ENCODE data around the gene CACNA1C.

Gene CACNA1C

GRCh38 chr12:2324387-2324786 is 271.6 kb downstream of the CACNA1C start:
- H3K4me3 ChIP-seq (ENCODE audit: low read depth, low read length) = no peak overlapping the region
- H3K27ac ChIP-seq = no peak overlapping the region
- H3K9me3 ChIP-seq (ENCODE audit: severe bottlenecking) = no peaks in the 10 kb centered on the region
- TF ChIP-seq CTCF (IDR thresholded peaks at IDR 0.05; ENCODE audit: low read depth, low read length) = no peak
- no peak for DNase-seq
- H3K36me3 ChIP-seq = no peaks in the 10 kb centered on the region
- no peaks in the 10 kb centered on the region for H3K27me3 ChIP-seq (ENCODE audit: insufficient read depth, low read depth, severe bottlenecking)

GRCh38 chr12:2325519-2325918 is 272.7 kb downstream of the CACNA1C start:
- H3K27ac ChIP-seq = no peak overlapping the region
- no peak for TF ChIP-seq CTCF (IDR thresholded peaks at IDR 0.05; ENCODE audit: low read depth, low read length)
- H3K9me3 ChIP-seq (ENCODE audit: severe bottlenecking) = no peaks in the 10 kb centered on the region
- no peaks in the 10 kb centered on the region for H3K36me3 ChIP-seq
- no peak for DNase-seq
- H3K4me3 ChIP-seq (ENCODE audit: low read depth, low read length) = no peak overlapping the region
- H3K27me3 ChIP-seq (ENCODE audit: insufficient read depth, low read depth, severe bottlenecking) = no peaks in the 10 kb centered on the region

- no peak overlapping the region for H3K27ac ChIP-seq
- H3K4me3 ChIP-seq (ENCODE audit: low read depth, low read length) = no peak overlapping the region
- TF ChIP-seq CTCF (IDR thresholded peaks at IDR 0.05; ENCODE audit: low read depth, low read length) = no peak
- H3K27me3 ChIP-seq (ENCODE audit: insufficient read depth, low read depth, severe bottlenecking) = no peaks in the 10 kb centered on the region
- no peak for DNase-seq
- no peaks in the 10 kb centered on the region for H3K36me3 ChIP-seq
- no peaks in the 10 kb centered on the region for H3K9me3 ChIP-seq (ENCODE audit: severe bottlenecking)
These were observed 273.7 kb downstream of the CACNA1C start for GRCh38 chr12:2326470-2326869.

GRCh38 chr12:2328661-2329060 is 275.9 kb downstream of the CACNA1C start:
- Histone ChIP-seq H3K4me3 (ENCODE audit: low read depth, low read length) (no peak overlapping the region), H3K27me3 (ENCODE audit: insufficient read depth, low read depth, severe bottlenecking) (no peaks in the 10 kb centered on the region), H3K36me3 (no peaks in the 10 kb centered on the region), H3K9me3 (ENCODE audit: severe bottlenecking) (no peaks in the 10 kb centered on the region), H3K27ac (no peak overlapping the region)
- no peak for DNase-seq
- TF ChIP-seq CTCF (IDR thresholded peaks at IDR 0.05; ENCODE audit: low read depth, low read length) = no peak

- Histone ChIP-seq H3K9me3 (ENCODE audit: severe bottlenecking) (no peaks in the 10 kb centered on the region), H3K27ac (no peak overlapping the region), H3K4me3 (ENCODE audit: low read depth, low read length) (no peak overlapping the region), H3K36me3 (no peaks in the 10 kb centered on the region), H3K27me3 (ENCODE audit: insufficient read depth, low read depth, severe bottlenecking) (no peaks in the 10 kb centered on the region)
- TF ChIP-seq CTCF (IDR thresholded peaks at IDR 0.05; ENCODE audit: low read depth, low read length) = no peak
- DNase-seq = no peak
These were observed 276.9 kb downstream of the CACNA1C start for GRCh38 chr12:2329661-2330210.

- H3K4me3 ChIP-seq (ENCODE audit: low read depth, low read length) = no peak overlapping the region
- H3K36me3 ChIP-seq = no peaks in the 10 kb centered on the region
- no peak for DNase-seq
- no peaks in the 10 kb centered on the region for H3K9me3 ChIP-seq (ENCODE audit: severe bottlenecking)
- H3K27me3 ChIP-seq (ENCODE audit: insufficient read depth, low read depth, severe bottlenecking) = no peaks in the 10 kb centered on the region
- no peak for TF ChIP-seq CTCF (IDR thresholded peaks at IDR 0.05; ENCODE audit: low read depth, low read length)
- H3K27ac ChIP-seq = no peak overlapping the region
These were observed 279.4 kb downstream of the CACNA1C start for GRCh38 chr12:2332236-2332635.
